NK-92 treated with Interleukin-12 subunit alpha and Interleukin-12 subunit beta, amount 100 ng/mL, for 24 hours (cell line): ENCODE measurements around the gene ENO3.

ENCODE experiments used
- DNase-seq: peaks from one replicate; lab custom pipeline; 2025; lab: John Stamatoyannopoulos, UW

Gene ENO3

GRCh38 chr17:4973256-4974114, 22.6 kb downstream of the ENO3 start:
- DNase-seq = no peak

- no peak for DNase-seq
These were observed 23.3 kb downstream of the ENO3 start for GRCh38 chr17:4974115-4974670.

GRCh38 chr17:4978726-4979125, 27.8 kb downstream of the ENO3 start:
- no peak for DNase-seq

DNA sequence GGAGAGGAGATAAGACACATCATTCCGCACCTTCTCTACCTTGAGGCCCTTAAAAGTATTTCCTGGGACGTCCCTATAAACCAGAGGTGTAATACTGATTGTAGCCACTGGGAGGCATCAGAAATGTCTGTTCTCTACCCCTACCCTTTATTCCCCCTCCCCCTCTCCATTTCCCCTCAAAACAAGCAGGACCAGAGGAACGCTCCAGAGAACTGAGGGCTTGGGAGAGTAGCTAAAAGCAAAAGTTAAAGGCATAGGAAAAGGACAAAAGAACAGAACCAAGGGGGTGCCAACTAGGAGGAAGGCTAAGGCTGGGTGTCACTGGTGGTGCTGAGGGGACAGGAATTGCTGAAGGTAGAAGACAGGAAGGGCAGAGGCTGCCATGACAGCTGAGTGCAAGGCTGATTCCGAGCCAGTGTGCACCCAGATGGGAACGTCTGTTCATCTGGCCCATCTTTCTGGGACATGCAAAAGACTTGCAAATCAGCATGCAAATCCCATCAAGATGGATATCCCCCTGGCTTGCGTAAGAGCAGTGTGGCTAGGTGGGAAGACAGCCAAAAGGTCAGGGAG, 29.8 kb downstream of the ENO3 start:
- no peak for DNase-seq

DNA sequence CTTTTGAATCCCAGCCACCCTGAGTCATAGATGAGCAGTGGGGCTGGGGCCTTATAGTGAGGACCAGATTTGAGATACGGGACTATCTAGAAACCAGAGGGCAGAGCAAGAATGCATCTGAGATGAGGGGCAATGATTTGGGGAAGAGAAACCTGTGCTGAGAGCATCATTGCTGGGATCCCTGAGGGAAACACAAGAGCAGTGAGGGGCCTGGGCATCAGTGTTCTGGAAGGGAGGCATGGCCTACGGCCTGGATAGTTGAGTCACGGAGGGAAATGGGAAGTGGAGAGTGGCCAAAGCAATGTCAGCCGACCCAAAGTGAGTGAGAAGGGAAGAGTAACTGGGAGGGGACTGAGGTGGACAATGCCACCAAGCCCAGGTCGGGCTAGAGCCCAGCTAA, 31.4 kb downstream of the ENO3 start:
- DNase-seq = no peak

GRCh38 chr17:4986403-4986802, 35.5 kb downstream of the ENO3 start:
- DNase-seq = no peak

- DNase-seq = peak; percentile 72
These were observed 36.2 kb downstream of the ENO3 start, which contains the start of gene CAMTA2 for GRCh38 chr17:4986951-4987766. TSS of gene CAMTA2 (minus strand) at chr17:4987675. CDS start at chr17:4986222, 1,453 bp downstream.

DNA sequence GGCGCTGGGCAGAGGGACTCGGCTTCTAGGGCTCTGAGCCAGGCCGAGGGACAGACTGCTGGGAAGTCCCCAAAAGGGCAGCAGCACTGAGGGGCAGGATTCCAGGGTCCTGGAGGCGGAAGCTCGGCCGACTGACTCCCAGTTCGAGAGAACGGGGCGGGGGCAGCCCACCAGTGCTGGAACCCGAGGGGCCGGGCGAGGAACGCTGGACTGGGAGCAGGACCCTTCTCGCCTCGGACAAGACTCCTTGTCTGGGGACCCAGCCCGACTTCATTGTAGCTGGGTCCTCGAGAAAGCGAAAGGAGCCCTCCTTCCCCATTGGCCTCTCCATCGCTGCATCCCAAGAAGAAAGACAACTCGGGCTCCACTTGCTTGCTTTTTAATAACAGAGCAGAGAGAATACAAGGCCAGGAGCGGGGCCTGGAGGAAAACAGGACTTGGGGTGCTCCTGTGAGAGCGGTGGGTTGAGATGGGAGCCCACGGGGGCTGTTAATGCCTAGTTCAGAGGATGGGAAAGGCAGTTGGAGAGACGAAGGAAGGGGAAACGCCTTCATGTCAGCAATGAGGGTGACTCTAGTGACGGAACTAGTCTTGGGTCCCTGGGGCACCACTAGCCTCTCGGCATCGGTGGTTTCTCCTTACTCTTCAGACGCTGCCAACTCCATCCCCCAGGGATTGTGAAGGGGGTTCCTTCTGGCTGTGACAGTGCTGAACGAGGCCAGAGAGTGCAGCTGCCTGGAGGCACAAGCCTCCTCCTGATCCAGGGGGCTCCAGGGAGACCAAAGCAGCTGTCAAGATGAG, 37.0 kb downstream of the ENO3 start:
- no peak for DNase-seq

- DNase-seq = no peak
These were observed 43.2 kb downstream of the ENO3 start for GRCh38 chr17:4994081-4994595.

- DNase-seq = peak; percentile 54
These were observed 46.5 kb downstream of the ENO3 start, which contains the start of the genes INCA1 and KIF1C for GRCh38 chr17:4997302-4998026. TSS of gene INCA1 (minus strand) at chr17:4997522. CDS start at chr17:4994437, 3,085 bp downstream. TSS of gene KIF1C (plus strand) at chr17:4997950. CDS start at chr17:5000247, 2,297 bp downstream.

DNA sequence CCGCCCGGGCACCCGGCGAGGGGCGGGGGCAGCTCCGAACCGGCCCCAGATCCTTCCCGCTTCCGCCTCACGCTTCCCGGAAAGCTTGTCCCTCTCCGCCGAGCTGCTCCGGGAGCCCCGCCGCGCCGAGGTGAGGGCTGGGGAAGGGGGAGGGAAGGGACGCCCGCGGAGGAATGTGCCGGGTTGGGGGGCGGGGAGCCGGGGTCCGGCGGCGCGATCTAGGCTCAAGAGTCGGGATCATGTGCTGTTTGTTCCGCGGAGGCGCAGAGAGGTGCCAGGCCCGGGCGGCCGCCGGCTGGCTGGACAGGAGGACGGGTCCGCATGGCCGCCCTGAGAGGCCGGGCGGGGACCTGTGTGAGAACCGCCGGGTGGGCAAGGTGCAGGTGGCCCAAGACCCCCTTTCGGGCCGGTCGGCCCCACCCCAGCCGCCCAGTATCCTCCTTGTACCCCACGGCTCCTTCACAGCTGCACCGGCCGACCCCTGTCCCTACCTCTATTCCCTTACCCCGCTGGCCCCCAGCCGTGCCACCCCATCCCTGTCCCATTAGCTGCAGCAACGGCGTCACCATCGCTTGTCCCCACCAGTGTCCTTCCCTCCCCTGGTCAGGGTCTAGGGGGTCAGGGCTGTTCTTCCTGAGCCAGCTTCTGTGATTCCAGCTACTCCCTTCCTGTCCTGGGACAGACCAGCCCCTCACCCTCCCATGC, 47.3 kb downstream of the ENO3 start:
- DNase-seq = no peak

DNA sequence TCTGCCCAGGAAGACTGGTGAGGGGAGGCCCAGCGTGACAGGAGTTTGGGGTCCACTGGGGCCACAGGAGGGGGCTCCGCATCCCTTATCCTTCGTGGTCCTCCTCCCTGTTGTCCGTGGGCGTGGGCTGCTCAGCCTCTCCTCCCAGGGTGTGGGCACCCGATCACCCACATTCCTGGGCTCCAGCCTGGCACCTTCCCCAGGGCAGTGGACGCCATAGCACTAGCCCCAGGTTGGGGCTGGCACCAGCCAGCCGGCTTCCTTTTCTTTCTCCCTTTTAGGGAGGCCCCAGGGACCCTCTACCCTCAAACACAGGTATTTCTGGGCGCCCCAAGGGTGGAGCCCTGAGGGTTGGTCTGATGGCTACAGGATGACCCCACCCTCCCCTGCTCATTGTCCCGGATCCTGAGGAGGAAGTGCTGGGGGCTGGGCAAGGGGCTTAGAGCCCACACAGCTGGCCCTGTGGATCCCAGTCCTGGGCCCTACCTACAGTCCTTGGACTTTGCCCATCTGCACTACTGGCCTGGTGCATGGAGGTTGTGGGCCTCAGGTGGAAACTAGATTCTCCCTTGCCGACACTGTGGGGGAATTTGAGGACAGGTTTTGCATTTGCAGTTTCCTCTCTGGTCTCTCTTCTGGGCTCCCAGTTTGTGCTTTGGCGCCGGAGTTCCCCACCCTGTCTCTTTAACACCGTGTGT, 48.0 kb downstream of the ENO3 start:
- DNase-seq = no peak

DNA sequence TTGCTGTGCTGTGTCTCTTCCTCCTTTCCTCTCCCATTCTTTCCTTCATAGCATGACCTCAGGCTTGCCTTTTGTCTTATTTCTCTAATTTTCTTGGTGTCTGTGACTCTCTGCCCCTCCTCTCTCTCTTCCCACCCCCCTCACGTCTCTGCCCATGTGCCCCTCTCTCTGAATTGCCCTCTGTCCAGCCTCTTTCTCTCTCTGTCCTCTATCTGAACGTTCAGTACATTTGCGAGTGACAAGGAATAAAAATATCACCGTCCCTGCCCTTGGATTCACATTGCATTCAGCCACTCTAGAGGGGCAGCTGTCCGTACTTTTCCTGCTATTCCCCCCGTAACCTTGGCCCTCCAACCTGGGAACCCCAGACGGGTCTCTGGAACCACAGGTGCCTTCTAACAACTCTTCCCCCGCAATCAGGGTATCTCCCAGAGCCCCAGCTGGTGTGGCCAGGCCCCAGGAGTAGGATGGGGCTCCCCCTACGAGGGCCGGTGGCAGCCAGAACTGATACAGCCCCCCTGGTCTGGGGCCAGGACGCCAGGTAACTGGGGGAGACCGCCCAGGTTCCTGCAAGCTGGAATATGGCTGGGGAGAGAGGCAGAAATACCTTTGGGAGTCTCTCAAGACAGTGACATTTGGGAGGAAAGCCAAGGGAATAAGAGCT, 48.6 kb downstream of the ENO3 start:
- no peak for DNase-seq

DNA sequence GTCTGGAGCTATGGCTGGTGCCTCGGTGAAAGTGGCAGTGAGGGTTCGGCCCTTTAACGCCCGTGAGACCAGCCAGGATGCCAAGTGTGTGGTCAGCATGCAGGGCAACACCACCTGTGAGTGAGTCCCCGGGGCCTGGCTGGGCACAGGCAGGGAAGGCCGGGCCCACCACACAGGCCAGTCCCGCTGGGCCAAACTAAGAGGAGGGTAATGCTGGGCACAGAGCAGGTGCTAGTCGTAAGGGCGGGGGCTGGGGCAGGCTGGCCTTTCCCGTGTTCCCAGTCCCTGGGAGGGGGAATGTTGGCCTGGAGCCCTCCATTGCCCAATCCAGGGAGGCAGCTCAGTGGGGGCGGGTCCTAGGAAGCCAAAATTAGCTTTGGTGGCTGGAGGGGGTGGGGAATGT, 49.3 kb downstream of the ENO3 start:
- no peak for DNase-seq

- no peak for DNase-seq
These were observed 51.3 kb downstream of the ENO3 start for GRCh38 chr17:5002121-5002788.

GRCh38 chr17:5003214-5003867, 52.4 kb downstream of the ENO3 start:
- DNase-seq = no peak
